Erythroblast (primary cell): ENCODE results near the gene FCER2.

ENCODE experiments used
- GATA1 ChIP-seq: IDR thresholded peaks from 2 replicates; pipeline ENCODE4 v1.6.1; 2011; ENCODE audit warnings: low read depth, mild to moderate bottlenecking, control low read depth, low read length, moderate library complexity
- POLR2A ChIP-seq: IDR thresholded peaks from 2 replicates; pipeline ENCODE4 v1.6.1; 2011; ENCODE audit warnings: mild to moderate bottlenecking, low read length

DNA sequence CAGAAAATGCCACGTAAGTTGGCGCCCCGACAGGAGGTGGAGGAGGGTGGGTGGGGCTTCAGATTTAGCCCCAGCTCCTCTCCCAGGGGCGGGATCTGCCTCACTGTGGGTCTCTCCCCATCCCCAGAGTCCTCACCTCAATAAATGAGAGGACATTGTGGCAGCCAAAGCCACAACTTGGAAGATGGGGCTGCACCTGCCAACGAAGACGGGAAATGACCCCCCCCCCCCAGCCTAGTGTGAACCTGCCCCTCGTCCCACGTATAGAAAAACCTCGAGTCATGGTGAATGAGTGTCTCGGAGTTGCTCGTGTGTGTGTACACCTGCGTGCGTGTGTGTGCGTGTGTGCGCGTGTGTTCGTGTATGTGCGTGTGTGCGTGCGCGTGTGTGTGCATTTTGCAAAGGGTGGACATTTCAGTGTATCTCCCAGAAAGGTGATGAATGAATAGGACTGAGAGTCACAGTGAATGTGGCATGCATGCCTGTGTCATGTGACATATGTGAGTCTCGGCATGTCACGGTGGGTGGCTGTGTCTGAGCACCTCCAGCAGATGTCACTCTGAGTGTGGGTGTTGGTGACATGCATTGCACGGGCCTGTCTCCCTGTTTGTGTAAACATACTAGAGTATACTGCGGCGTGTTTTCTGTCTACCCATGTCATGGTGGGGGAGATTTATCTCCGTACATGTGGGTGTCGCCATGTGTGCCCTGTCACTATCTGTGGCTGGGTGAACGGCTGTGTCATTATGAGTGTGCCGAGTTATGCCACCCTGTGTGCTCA, 22.8 kb downstream of the FCER2 start:
- TF ChIP-seq POLR2A (no peak), GATA1 (no peak)
